PC-3 (cell line): ENCODE data around the gene ASTN2.

ENCODE experiments used
- EZH2 ChIP-seq: fragments of 300-600 bp; sonication (generic); IDR thresholded peaks from one replicate; pipeline ENCODE4 v1.6.1; 2017; ENCODE audit warnings: antibody characterized with exemption, mild to moderate bottlenecking, low read length; ENCODE audit not compliant: unreplicated experiment
- TF ChIP-seq, protein P1 (sequence below): fragments of 300-600 bp; sonication (generic); conservative IDR thresholded peaks from 2 replicates; pipeline ENCODE4 v1.5.1; 2017; ENCODE audit warnings: antibody characterized with exemption, low read depth, mild to moderate bottlenecking, low read length

GRCh38 chr9:116813031-116813300 is 601.9 kb downstream of the ASTN2 start:
- TF ChIP-seq, protein P1, sequence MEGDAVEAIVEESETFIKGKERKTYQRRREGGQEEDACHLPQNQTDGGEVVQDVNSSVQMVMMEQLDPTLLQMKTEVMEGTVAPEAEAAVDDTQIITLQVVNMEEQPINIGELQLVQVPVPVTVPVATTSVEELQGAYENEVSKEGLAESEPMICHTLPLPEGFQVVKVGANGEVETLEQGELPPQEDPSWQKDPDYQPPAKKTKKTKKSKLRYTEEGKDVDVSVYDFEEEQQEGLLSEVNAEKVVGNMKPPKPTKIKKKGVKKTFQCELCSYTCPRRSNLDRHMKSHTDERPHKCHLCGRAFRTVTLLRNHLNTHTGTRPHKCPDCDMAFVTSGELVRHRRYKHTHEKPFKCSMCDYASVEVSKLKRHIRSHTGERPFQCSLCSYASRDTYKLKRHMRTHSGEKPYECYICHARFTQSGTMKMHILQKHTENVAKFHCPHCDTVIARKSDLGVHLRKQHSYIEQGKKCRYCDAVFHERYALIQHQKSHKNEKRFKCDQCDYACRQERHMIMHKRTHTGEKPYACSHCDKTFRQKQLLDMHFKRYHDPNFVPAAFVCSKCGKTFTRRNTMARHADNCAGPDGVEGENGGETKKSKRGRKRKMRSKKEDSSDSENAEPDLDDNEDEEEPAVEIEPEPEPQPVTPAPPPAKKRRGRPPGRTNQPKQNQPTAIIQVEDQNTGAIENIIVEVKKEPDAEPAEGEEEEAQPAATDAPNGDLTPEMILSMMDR = no peak
- no peak for TF ChIP-seq EZH2
